Aorta (tissue), 5 donors: ENCODE data around the gene ANKRD27. TPM values are rescaled to one million over a fixed set of nuclear protein-coding genes. Genes with fewer than 3 reads are reported as not detected.

Source experiments
- ATAC-seq: fragments of 200-7000 bp; cut with Tn5 transposase; one replicate; pipeline ENCODE4 v1.9.1; 2022; ENCODE audit warnings: moderate library complexity; ENCODE audit not compliant: low FRiP score
- DNase-seq, 2 donors: peaks; one replicate each; pipeline ENCODE4 v3.0.0-alpha.2; 2020
- H3K27ac ChIP-seq, 2 donors: one replicate each; pipeline ENCODE4 v1.5.1; 2013; ENCODE audit warnings: low read length in 2 of 2, mild to moderate bottlenecking in 2 of 2, moderate library complexity in 2 of 2, control low read depth in 1 of 2, inconsistent platforms in 1 of 2, low read depth in 1 of 2
- H3K27me3 ChIP-seq, 2 donors: one replicate each; pipeline ENCODE4 v1.6.1; 2013; ENCODE audit warnings: control low read depth in 1 of 2, low read length in 1 of 2, mild to moderate bottlenecking in 1 of 2, moderate library complexity in 1 of 2; ENCODE audit not compliant: insufficient read depth in 2 of 2, control insufficient read depth in 1 of 2
- H3K36me3 ChIP-seq, 2 donors: one replicate each; pipeline ENCODE4 v1.6.1; 2013; ENCODE audit warnings: control low read depth in 1 of 2, low read length in 1 of 2, mild to moderate bottlenecking in 1 of 2; ENCODE audit not compliant: insufficient read depth in 2 of 2, control insufficient read depth in 1 of 2
- H3K4me1 ChIP-seq, 2 donors: one replicate each; pipeline ENCODE4 v1.6.1; 2013; ENCODE audit warnings: low read length in 2 of 2, control low read depth in 1 of 2, mild to moderate bottlenecking in 1 of 2, moderate library complexity in 1 of 2; ENCODE audit not compliant: insufficient read depth in 2 of 2, control insufficient read depth in 1 of 2
- H3K4me3 ChIP-seq, 2 donors: one replicate each; pipeline ENCODE4 v1.5.1; 2013; ENCODE audit warnings: low read length in 2 of 2, control low read depth in 1 of 2, mild to moderate bottlenecking in 1 of 2
- H3K9me3 ChIP-seq: one replicate; pipeline ENCODE4 v1.6.1; 2013; ENCODE audit warnings: mild to moderate bottlenecking, low read length; ENCODE audit not compliant: control insufficient read depth
- WGBS, 2 donors: extraction: QIAGEN DNeasy Blood & Tissue Kit; methylation state at CpG; one replicate each; pipeline ENCODE4 v1.1.7; 2013; 5-methylcytosine and 5-hydroxymethylcytosine counted together
- intact Hi-C, 2 donors: fragments of 100-400 bp; cut with DNase I; formaldehyde crosslinking; loops; one replicate each; pipeline versions ENCODE4 v1.14.2 to v1.15.0; 2022
- polyA plus RNA-seq, 2 donors: library from polyadenylated mRNA; stranded (reverse); fragments of 200-250 nt; gene quantifications; one replicate each; pipeline ENCODE4 v1.2.3, GENCODE V29; 2013
- total RNA-seq, 2 donors: library from RNA; stranded (reverse); fragmentation: NEBNext Ultra II Directional; extraction: Animal tissue kit (Norgen Biotek cat#: 25700); gene quantifications; one replicate each; pipeline ENCODE4 v1.2.1, GENCODE V29; 2021
- donor health status: healthy with polysubstance abuse.
- donor health status: Bipolar disorder and iron deficiency.
- donor health status: DM: no; HTN: no; CAD: no.
- donor health status: DM: no; HTN: no; CAD: no.
- donor health status: DM: yes; HTN: yes; CAD: no.

The ANKRD27 gene
- total and polyA plus RNA-seq, 4 donors: 11.0 to 30.9 (median 21.1) TPM

DNA sequence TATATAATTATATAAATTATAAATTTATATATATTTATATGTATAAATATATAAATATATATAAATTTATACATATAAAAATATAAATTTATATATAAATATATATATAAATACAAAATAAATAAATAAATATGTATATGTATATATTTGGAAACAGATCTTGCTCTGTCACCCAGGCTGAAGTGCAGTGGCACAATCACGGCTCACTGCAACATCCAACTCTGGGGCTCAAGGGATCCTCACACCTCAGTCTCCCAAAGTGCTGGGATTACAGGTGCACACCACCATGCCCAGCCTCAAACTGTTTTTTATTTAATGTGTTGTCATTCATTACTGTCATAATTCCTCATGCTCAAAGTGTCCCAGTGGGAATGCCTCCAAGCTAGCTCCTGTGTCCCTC, 119.2 kb downstream of the ANKRD27 start:
- Histone ChIP-seq H3K36me3 (no peaks in the 10 kb centered on the region), H3K27me3 (peaks cover 0 to 2% of the 10 kb centered on the region in 2 donors), H3K4me1 (no peaks in the 10 kb centered on the region), H3K9me3 (no peaks in the 10 kb centered on the region), H3K27ac (no peak overlapping the region), H3K4me3 (no peak overlapping the region)
- ATAC-seq (no peak), DNase-seq (peak in 1 of 2 donors; percentile 10)
- intact Hi-C loops: no loop called here
- WGBS, 2 donors: 82 to 90% methylated on average over 1 of the region's 1 CpG

DNA sequence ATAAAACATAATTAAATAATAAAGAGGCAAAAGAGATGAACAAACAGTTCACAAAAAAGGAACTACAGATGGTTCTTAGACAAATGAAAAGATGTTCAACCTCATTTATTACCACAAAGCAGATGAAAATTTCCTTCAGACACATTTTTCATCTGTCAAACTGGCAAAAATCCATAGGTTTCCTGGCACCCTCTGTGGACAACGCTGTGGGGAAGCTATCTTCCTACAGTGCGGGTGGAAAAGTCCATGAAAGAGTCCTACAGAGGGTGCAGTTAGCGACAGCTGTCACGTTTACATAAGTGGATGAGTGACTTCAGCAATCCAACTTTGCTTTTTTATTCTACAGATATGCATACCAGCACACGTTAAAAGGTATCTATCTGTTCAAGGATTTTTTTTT, 124.3 kb downstream of the ANKRD27 start:
- H3K4me1 ChIP-seq: no peaks in the 10 kb centered on the region

More for the DNA sequence above, 124.3 kb downstream of the ANKRD27 start:
- Histone ChIP-seq H3K27ac (no peak overlapping the region), H3K27me3 (no peaks in the 10 kb centered on the region), H3K36me3 (no peaks in the 10 kb centered on the region), H3K9me3 (peaks cover 1% of the 10 kb centered on the region), H3K4me3 (no peak overlapping the region)
- ATAC-seq: no peak
- 67 to 69% methylated on average over 5 of the region's 5 CpGs for WGBS, 2 donors
- intact Hi-C loops: no loop called here
- DNase-seq: no peak

Other genes with a start within 250 kb of the ANKRD27 start
- gene PDCD5, start 94.0 kb downstream of the ANKRD27 start, total RNA-seq: 10 to 100 TPM; 71.2 to 76.8 TPM
- gene PDCD5, start 94.0 kb downstream of the ANKRD27 start, polyA plus RNA-seq: 100 to 1,000 TPM in 1 of 2 donors, 10 to 100 TPM in 1; 85.5 to 110 TPM
- gene RGS9BP, start 668 bp upstream of the ANKRD27 start, total RNA-seq: not detected
- gene RGS9BP, start 668 bp upstream of the ANKRD27 start, polyA plus RNA-seq: under 1 TPM in 1 of 2 donors, not detected in 1; 0.25 TPM
- gene NUDT19, start 16.6 kb upstream of the ANKRD27 start, total RNA-seq: 1 to 10 TPM; 5.4 to 6.6 TPM
- gene NUDT19, start 16.6 kb upstream of the ANKRD27 start, polyA plus RNA-seq: 1 to 10 TPM; 3.5 to 4.5 TPM
- under 1 TPM in 1 of 2 donors, not detected in 1; 0.18 TPM for gene TDRD12, start 44.6 kb upstream of the ANKRD27 start, total RNA-seq
- under 1 TPM in 1 of 2 donors, not detected in 1; 0.03 TPM for gene TDRD12, start 44.6 kb upstream of the ANKRD27 start, polyA plus RNA-seq
- 1 to 10 TPM in 1 of 2 donors, under 1 TPM in 1; 0.26 to 1.2 TPM for gene SLC7A9, start 194.6 kb upstream of the ANKRD27 start, total RNA-seq
- gene SLC7A9, start 194.6 kb upstream of the ANKRD27 start, polyA plus RNA-seq: 1 to 10 TPM in 1 of 2 donors, under 1 TPM in 1; 0.95 to 8.9 TPM